Activated CD8-positive, alpha-beta memory T cell treated with anti-CD3 and anti-CD28 coated beads, Interleukin-2, amount 50 U/mL, for 48 hours (primary cell): ENCODE results near the gene GUCY1B1.

ENCODE experiments used
- DNase-seq: peaks from one replicate; pipeline ENCODE4 v3.0.0-alpha.2; 2020

Gene GUCY1B1

GRCh38 chr4:155800685-155801343, 42.0 kb downstream of the GUCY1B1 start:
- no peak for DNase-seq

DNA sequence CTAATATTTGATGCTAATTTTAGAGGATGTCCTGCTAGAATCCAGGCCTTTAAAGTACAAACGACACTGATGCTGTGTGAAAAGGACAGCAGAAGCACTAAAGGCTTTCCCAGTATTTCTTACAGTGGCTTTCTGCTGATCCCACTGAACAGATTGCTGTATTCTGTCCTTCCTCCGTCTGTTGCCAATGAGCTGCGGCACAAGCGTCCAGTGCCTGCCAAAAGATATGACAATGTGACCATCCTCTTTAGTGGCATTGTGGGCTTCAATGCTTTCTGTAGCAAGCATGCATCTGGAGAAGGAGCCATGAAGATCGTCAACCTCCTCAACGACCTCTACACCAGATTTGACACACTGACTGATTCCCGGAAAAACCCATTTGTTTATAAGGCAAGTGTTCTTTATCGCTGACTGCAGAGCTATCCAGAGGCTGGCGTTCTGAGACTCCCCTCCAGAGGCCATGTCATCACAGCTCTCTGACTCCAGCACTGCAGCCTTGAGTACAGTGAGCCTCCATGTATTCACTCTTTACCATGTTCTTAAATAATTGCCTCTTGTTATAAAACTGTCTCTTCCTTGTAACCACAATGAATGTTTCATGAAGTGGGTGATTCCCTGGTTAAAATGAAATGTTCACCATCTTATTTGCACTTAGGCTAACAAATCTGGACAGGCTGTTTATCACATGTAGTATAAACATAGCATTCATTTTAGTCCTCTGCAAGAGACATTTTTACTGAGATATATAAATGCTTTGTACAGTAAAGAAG, 43.6 kb downstream of the GUCY1B1 start:
- DNase-seq, result no peak

GRCh38 chr4:155805016-155805415, 46.2 kb downstream of the GUCY1B1 start:
- no peak for DNase-seq

- no peak for DNase-seq
Measured at GRCh38 chr4:155807021-155807420, 48.2 kb downstream of the GUCY1B1 start.

GRCh38 chr4:155809835-155810234, 51.0 kb downstream of the GUCY1B1 start:
- DNase-seq, result no peak

DNA sequence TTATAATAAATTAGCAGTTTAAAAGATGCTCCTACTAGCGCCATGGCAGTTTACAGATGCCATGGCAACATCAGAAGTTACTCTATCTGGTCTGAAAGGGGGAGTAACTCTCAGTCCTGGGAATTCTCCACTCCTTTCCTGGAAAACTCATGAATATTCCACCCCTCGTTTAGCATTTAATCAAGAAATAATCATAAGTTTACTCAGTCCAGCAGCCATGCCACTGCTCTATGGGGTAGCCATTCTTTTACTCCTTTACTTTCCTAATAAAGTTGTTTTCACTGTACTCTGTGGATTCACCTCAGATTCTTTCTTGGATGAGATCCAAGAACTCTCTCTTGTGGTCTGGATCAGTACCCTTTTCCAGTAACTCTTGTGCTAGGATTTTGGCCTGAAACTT, 52.3 kb downstream of the GUCY1B1 start:
- DNase-seq, result no peak

DNA sequence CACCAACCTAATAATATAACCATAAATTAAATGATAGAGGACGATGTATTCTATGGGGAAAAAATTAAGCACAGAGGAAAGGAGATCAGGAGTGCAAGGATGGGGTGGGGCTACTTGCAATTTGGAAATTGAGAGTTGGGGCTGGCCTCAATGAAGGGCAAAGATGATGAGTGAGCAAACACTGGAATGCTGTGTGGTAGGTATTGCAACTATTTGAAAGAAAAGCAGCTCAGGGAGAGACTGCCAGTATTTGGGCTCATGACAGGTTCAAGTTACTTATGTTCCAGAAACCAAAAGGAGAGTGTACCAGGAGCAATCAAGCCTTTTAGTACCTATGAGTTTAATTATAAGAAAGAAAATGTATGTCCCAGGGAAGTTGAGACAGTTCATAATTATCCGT, 59.8 kb downstream of the GUCY1B1 start:
- no peak for DNase-seq

DNA sequence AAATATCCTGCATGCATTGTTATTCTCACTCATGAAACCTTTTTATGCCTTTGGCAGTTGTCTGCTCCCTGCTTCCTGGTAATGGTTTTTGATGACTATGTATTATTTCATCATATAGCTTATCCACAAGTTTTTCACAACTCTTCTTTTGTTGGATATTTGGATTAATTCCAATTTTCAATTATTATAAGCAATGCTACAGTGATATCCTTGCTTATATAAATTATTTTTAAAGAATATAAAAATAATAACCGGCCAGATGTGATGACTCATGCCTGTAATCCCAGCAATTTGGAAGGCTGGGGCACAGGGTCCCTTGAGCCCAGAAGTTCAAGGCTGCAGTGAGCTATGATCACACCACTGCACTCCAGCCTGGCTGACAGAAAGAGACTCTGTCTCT, 60.2 kb downstream of the GUCY1B1 start:
- no peak for DNase-seq

DNA sequence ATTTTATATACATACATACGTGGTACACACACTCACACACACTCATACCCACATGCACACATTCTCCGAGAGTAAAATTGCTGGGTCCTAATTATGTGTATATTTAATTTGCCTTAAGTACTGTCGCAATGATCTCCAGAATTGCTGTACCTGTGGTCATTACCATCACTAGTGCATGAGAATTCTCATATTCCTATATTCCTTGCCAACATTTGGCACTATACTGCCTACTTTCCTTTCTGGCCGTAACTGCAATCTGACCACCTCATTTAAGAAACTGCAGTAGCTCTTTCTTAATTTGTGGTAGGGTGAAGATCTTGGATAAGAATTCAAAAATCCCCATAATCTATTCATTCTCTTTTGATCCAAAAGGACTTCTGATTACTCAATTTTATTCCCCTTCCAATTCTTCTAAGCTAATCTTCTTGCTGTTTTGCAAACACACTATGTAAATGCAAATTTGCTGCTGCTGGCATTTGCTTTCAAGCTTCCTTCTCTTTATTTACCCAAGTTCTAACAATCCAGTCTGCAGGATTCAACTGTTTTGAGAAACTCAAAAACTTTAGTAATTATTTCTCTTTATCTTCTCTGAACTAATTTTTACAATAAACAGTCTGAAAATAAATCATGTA, 62.2 kb downstream of the GUCY1B1 start:
- DNase-seq, result no peak

GRCh38 chr4:155822572-155822971, 63.8 kb downstream of the GUCY1B1 start:
- DNase-seq, result no peak

DNA sequence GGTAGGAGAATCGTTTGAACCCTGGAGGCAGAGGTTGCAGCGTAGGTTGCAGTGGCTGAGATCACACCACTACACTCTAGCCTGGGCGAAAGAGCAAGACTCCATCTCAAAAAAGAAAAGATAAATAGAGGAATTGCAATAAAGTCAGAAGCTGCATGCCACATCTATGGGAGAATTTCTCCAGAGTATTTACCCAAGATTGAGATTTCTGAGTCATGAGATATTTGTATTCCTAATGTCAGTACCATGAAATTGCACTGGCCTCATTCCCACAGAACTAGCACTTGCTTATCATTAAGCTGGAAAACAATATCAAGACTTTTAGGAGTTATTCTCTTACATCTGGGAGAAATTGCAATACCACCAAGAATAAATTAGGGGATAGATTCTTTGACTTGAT, 69.8 kb downstream of the GUCY1B1 start:
- no peak for DNase-seq

GRCh38 chr4:155832664-155833063, 73.8 kb downstream of the GUCY1B1 start:
- no peak for DNase-seq

DNA sequence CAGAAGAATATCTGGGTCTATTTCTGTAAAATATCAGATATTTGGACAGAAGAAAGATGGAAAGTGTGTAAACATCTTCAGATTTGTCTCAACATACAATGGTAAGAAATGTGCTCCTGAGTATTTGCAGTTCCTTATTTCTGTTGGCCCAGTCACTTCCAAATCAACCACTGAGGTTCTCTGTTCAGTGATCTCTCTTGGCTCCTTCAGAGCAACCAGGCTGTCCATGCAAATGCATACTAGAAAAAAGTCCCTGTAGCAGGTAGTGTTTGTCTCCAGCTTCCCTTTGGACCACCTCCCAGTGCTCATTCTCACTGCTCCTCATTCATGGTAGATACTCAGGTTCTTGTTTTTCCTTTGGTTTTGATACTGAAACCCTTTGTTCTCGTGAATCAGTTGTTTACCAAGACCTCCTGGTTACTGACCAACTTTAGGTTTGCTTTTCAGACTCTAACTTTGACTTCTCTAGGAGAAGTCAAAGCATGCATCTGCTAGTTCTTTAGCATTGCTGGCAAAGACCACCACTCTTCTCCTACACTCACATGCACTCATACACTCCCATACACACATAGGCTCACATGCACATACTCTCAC, 78.5 kb downstream of the GUCY1B1 start:
- DNase-seq, result no peak

DNA sequence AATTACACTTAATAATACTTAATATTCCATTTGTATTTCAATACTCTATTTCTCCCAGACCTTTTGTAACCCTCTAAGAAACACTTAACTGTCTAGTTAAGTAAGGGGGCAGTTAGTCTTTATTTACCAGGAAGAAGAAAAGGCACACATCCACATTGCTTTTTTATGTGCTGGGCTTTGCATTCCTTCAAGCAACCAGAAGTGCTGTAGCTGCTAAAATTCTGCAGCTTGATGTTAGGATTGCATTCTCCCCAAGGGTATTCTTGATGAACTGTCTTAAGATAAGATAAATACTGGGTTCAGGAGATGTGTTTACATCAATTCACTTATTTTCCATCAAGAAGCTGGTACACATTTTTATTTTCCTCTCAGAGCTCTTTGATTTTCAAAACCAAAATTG, 83.3 kb downstream of the GUCY1B1 start:
- no peak for DNase-seq

- no peak for DNase-seq
Measured at GRCh38 chr4:155846929-155847328, 88.1 kb downstream of the GUCY1B1 start.

DNA sequence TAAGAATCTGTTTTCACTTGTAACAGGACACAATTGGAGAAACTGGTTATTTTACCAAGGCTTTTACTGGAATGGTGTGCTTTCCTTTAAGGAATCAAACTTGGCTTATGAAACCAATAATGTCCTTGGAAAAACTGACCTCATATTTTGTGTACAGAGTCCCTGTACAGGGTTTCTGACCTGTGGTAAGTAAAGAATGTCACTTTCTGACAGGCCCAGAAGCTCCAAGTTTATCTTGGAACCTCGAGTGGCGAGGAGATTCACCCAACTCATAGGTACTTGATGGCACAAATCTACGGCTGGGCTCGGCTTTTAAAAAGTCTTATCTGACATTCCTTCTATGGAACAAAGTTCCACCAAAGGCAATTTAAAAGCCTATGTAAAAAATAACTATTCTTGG, 90.2 kb downstream of the GUCY1B1 start:
- DNase-seq, result no peak

DNA sequence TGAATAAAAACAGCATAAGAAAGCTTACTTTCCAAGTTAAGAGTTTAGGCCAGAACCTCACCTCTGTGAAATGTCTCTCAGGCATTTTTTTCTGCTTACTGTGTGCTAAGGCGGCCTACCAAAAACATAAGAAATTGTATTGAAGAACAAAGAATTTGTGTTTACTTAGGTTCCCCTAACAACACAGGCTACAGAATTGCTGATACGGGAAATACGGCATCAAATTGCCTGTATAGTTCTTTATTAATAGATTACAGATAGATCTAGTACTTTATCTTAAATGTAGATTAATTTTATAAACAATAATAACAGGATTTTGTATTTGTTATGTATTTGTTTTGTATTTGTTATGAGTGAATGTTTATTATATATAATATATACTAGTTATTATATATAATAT, 94.4 kb downstream of the GUCY1B1 start:
- no peak for DNase-seq

DNA sequence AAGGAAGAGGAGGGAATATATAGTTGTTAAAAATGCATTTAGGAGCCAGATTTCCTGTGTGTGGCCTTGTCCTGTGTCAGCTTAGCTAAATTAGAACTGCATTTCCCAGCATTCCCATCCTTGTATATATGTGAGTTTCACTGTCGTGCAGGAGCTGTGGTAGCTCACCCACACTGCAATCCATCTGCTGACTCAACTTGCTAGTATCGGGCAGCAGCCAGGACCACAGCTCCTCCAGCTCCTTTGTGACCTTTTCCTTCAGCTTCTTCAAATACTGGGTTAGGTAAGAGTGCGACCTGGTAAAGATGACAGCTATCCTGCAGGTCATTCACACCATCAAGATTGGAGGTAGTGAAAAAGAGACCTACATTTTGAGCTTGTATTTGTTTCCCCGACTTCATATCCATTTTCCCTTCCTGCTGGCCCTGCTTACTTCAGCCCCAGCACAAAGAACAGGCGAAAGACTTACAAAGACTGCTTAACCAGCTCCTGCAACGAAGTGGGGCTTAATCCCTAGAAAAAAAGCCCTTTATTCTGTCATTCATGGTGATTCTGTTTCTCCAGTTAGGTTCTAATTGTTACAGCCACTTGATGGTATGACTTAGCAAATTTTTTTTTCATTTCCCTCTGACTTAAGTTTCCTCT, 95.9 kb downstream of the GUCY1B1 start:
- no peak for DNase-seq

DNA sequence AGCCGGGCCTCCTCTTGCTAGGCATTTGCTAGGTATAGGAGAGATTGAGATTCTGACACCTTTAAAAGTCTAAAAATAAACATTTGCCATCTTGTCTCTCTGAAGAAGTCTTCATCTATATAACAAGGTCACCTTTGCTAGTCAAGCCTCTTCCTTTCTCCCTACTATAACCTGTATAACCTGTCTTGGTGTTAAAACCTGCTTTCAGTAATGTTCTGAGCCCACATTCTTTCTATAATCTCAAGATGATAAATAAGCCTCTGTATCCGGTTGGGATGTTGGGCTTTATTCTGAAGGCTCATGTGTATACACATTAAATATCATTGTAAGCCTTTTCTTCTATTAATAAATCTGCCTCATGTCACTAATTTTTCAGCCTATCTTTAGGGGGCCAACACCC, 97.1 kb downstream of the GUCY1B1 start:
- DNase-seq, result no peak
